GM21423 (cell line): ENCODE results near the gene GRN.
A peak's percentile ranks its signal among the peaks of the same experiment; 100 is the strongest.
"Not testable (repeated sequence)": the region's sequence is repeated elsewhere in the genome, so short reads cannot be mapped to it uniquely, and the experiment has no call there.

Experiments
- ATAC-seq: cut with Tn5 transposase; IDR thresholded peaks from one replicate; pipeline ENCODE4 v1.9.1; 2021; ENCODE audit warnings: mild to moderate bottlenecking, moderate library complexity; ENCODE audit not compliant: unreplicated experiment

GRN gene

GRCh38 chr17:44321246-44322120, 23.6 kb upstream of the GRN start:
- no peak for ATAC-seq

DNA sequence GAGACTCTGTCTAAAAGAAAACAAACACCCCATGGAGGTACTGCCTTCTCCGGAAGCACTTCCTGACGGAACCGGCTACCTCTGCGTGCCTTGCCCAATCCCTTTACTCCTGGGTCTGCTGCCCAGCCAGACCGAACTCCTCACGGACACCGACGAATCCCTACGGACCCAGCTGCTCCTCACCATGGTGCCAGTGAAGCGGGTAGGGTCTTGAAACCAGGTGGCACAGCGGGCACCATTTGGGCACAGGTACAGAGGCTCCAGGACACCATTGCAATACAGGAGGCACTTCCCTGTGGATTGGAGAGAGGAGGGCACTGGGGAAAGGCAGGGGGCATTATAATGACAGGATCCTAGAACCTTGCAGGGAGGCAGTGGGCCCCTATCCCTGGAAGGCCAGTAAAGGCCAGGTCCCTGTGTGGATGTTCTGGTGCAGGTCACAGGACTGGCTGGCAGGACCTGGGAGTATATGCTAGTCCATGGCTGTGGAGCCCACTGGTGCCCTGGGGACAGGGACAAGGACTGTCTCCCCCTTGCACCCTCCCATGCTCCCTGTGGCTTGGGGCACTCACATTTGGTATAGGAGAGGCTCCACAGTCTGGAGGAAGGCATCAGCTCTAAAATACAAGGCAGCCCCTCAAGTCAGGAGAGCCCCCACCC, 22.7 kb upstream of the GRN start:
- no peak for ATAC-seq

- ATAC-seq, result no peak
Observed at GRCh38 chr17:44323359-44324091, 21.6 kb upstream of the GRN start.

DNA sequence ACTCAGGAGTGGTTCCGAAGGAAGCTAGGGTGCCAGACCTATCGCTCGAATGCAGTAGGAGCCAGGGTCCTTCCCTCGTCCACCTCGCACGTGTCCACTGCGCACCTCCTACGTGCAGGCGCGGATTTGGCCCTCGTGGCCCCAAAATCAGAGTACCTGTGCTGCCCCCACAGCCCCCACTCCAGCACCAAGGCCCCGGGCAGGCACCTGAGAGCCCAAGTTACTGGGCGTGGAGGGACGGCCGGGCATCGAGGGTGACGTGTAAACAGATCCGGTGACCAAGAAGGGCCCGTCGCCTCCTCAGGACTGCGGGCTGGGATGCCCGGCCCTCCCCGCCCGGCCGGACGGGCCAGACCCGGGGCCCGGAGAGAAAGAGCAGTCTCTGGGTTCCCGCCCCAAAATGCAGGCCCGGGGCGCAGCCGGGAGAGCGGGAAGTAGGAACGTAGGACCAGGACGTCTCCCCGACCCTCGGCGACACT, 21.0 kb upstream of the GRN start:
- ATAC-seq, result no peak

- ATAC-seq, result peak; percentile 61
Observed at GRCh38 chr17:44324571-44325275, 20.4 kb upstream of the GRN start, which contains the start of gene SLC25A39. Gene SLC25A39 (minus strand): TSS chr17:44324823. CDS start chr17:44323562, 1,261 bp downstream.

GRCh38 chr17:44326861-44327444, 18.1 kb upstream of the GRN start:
- peak; percentile 48 for ATAC-seq

DNA sequence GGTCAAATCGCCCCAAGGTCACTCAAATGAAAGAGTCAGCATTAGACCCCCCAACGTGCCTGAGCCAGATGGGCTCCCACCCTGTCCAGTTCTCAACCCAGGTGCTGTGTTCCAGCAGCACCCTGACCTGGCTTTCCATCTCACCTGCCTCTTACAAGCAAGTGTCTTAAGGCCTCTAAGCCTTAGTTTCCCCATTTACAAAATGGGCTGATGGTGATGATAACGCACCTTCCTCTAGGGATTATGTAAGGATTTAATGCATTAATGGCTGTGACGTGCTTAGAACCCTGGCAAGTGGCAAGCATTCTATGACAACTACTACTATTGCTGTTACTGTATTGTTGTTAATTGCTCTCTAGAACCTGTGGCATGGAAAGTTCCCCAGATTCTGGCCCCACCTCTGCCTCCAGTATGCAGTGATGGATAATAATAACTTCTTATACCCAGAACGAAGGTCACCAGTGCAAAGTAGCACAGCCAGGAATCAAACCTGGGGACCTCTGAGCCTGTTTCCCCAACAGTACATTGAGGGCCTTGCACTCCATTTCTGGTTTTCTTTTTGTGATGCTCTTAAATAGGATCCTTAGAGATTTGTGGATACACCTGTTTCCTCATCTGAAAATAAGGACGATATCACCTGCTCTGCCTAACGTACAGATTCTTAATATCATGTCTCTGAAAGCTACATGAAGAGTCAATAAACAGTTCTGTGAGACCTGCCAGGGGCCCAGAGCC, 17.2 kb upstream of the GRN start:
- ATAC-seq, result no peak

GRCh38 chr17:44329516-44329915, 15.6 kb upstream of the GRN start:
- not testable (repeated sequence) for ATAC-seq

DNA sequence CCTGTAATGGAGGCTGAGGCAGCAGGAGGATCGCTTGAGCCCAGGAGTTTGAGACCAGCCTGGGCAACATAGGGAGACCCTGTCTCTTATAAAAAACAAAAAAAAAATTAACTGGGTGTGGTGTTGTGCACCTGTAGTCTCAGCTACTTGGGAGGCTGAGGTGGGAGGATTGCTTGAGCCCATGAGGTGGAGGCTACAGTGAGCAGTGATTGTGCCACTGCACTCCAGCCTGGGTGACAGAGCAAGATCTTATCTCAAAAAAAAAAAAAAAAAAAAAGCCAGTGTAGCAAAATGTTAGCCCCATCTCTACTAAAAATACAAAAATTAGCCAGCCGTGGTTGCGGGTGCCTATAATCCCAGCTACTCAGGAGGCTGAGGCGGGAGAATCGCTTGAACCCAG, 14.8 kb upstream of the GRN start:
- not testable (repeated sequence) for ATAC-seq

GRCh38 chr17:44331249-44331760, 13.8 kb upstream of the GRN start:
- ATAC-seq, result no peak

GRCh38 chr17:44333371-44333770, 11.7 kb upstream of the GRN start:
- ATAC-seq, result no peak

GRCh38 chr17:44334315-44334714, 10.8 kb upstream of the GRN start:
- ATAC-seq, result no peak

GRCh38 chr17:44334727-44335126, 10.4 kb upstream of the GRN start:
- no peak for ATAC-seq

GRCh38 chr17:44335564-44335963, 9.5 kb upstream of the GRN start:
- no peak for ATAC-seq

DNA sequence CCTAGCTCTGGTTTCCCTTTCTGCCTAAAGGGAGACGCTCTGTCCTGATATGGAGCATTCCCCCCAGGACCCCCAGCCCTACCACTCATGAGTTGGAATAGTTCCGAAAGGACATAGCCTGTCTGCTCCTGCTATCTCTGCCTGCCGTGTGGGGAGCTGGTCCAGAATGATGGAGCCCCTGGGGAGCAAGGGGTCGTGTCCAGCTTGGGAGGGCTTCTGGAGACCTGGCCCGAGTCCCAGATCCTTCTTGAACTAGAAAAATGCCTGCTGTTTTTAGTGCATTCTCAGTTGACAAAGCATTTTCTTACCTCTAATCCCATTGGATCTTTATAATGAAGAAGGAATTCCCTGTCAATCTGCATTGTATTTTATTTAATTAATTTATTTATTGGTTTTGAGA, 9.1 kb upstream of the GRN start:
- no peak for ATAC-seq

DNA sequence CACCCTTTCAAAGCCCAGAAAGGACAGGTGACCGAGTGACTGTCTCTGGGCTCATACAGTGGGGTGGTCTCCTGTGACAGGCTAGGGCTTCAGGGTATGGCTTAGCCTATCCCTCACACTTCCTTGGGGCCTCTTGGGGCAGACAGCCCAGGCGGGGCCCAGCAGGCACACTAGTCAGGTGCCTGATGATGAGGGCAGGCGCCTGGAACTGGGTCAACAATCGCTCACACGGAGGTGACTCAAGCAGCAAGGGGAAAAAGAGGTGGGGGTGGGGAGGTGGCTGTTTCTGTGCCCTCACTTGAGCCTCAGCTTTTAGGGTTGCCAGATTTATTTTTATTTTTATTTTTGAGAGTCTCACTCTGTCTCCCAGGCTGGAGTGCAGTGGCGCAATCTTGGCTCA, 6.4 kb upstream of the GRN start:
- no peak for ATAC-seq

- not testable (repeated sequence) for ATAC-seq
Observed at GRCh38 chr17:44340553-44340952, 4.5 kb upstream of the GRN start.

DNA sequence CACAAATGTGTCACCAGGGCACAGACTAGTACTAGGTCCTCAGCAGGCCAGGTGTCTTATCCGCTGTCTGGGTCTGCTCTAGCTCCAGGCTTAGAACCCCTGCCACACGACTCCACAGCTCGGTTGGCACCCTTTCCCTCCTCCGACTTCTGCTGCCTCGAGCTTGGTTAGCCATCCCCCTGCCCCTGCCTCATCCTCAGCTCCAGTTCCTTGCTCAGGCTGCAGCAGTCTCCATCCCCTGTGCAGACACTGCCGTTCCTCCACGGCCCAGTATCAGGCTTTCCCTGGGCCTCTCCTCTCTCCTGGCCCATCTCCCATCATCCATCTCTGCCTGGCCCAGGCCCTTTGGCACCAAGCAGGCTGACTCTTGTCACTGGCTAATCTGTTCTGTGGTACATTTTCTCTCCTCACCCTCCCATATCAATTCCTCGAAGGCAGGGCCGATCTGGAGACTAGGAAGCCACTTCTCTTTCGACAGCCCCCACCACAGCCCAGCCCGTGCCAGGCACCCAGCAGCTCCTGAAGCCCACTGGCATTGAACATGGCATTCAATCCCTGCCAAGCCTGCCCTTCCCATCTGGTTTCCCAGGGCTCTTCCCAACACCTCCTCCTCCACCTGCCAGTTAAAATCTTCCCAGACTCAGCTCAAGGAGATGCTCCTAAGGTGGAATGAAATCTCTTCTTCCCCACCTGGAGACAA, 1.4 kb upstream of the GRN start:
- ATAC-seq, result no peak
